ENCODE measurements around the gene PARP9. TPM values are rescaled to one million over a fixed set of nuclear protein-coding genes. Genes with fewer than 3 reads are reported as not detected.
A peak's percentile ranks its signal among the peaks of the same experiment; 100 is the strongest.
"Not testable (repeated sequence)": the region's sequence is repeated elsewhere in the genome, so short reads cannot be mapped to it uniquely, and the experiment has no call there.

Gene PARP9
- total RNA-seq, 1 donor from 2014 or later = 31.5 TPM

DNA sequence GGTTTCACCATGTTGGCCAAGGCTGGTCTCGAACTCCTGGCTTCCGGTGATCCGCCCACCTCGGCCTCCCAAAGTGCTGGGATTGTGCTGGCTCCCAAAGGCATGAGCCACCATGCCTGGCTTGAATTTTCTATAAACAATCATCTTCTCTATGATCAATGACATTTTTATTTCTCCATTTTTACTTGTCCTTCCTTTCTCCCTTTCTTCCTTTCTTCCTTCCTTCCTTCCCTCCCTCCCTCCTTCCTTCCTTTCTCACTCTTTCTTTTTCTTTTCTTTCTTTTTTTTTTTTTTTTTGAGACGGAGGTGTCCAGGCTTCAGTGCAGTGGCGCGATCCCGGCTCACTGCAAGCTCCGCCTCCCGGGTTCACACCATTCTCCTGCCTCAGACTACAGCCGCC is 40.8 kb downstream of the PARP9 start:
- no peak for DNase-seq (ENCODE audit: low spot score)

GRCh38 chr3:122520861-122521260 is 43.2 kb downstream of the PARP9 start:
- no peak for DNase-seq (ENCODE audit: low spot score)

DNA sequence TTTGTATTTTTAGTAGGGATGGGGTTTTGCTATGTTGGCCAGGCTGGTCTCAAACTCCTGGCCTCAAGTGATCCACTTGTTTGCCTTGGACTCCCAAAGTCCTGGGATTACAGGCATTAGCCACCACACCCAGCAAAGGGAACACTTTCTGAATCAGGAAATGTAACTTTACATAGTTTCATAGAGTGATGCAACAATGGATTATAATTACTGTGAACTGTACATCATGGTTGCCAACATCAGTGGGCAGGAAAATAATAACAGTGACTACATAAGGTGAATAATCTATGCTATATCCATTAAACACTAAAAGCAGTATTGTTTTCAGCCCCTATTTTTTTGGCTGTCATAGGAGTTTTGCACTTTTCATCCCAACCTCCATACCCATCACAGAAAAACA is 44.4 kb downstream of the PARP9 start:
- DNase-seq (ENCODE audit: low spot score) = no peak

- no peak for DNase-seq (ENCODE audit: low spot score)
These were observed 47.2 kb downstream of the PARP9 start for GRCh38 chr3:122516846-122517360.

GRCh38 chr3:122515870-122516269 is 48.2 kb downstream of the PARP9 start:
- no peak for DNase-seq (ENCODE audit: low spot score)

DNA sequence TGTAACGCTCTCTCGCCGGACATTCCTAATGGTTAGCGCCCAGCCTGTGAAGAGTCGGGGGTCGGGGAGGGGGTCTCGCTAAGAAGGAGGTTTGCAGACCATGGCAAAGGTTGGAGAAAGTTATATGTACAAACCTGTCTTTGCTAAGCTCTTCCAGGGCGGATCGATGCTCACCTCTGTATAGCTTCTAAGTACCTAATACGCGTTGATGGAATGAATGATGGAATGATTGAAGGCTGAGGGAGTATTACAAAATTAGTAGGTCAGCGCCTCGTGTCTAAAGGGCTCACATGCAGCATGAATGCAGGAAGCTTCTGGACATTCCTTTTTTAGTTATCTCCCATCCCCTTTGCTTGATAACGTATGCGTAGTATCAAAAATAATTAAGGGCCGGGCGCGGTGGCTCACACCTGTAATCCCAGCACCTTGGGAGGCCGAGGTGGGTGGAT is 49.1 kb downstream of the PARP9 start:
- DNase-seq (ENCODE audit: low spot score) = no peak

GRCh38 chr3:122514123-122515019 is 49.7 kb downstream of the PARP9 start, which contains the start of gene KPNA1:
TSS of gene KPNA1 (minus strand) at chr3:122514939. CDS start at chr3:122496565, 18,374 bp downstream.
- peak; percentile 95 for DNase-seq (ENCODE audit: low spot score)

- no peak for DNase-seq (ENCODE audit: low spot score)
These were observed 50.5 kb downstream of the PARP9 start for GRCh38 chr3:122513386-122514122.

DNA sequence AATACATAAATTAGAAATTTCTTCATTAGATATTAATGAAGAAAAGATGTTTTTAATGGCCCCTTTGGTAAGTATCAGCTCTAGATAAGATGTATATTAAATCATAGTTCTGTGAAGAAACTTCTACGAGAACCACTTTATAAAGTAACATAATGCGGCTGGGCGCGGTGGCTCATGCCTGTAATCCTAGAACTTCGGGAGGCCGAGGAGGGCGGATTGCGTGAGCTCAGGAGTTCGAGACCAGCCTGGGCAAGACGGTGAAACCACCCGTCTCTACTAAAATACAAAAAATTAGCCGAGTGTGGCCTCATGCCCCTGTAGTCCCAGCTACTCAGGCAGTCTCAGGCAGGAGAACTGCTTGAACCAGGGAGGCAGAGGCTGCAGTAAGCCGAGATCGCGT is 51.8 kb downstream of the PARP9 start:
- DNase-seq (ENCODE audit: low spot score) = no peak

DNA sequence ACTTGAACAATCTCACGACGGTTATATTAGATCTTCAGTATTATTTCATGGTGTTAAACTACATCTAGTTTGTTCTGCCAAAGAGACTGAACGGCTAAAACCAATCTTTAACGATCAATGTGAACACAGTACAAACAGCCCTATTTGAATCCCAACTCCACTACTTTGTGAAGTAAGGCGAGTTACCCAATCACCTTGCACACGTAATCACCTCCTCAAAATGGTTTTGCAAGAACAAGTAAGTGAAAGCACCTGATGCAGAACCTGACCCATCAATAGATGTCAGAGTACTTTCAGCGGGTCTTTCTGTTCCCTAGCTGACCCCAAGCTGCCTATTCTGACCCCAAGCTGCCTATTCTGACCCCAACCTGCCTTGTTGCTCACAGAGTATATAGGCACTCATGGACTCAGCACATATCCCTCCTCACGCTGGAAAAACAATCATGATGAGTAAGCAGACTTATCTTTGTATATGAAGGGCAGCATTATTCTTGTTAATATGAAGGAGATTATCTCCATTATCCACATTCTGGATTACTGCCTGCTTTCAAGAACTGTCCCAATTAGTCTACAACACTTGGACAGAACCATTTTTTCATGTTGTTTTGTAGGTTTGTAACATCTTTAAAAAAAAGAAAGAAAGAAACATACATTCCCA is 53.1 kb downstream of the PARP9 start:
- no peak for DNase-seq (ENCODE audit: low spot score)

GRCh38 chr3:122508944-122509343 is 55.2 kb downstream of the PARP9 start:
- DNase-seq (ENCODE audit: low spot score) = not testable (repeated sequence)

GRCh38 chr3:122508135-122508914 is 55.8 kb downstream of the PARP9 start:
- no peak for DNase-seq (ENCODE audit: low spot score)

DNA sequence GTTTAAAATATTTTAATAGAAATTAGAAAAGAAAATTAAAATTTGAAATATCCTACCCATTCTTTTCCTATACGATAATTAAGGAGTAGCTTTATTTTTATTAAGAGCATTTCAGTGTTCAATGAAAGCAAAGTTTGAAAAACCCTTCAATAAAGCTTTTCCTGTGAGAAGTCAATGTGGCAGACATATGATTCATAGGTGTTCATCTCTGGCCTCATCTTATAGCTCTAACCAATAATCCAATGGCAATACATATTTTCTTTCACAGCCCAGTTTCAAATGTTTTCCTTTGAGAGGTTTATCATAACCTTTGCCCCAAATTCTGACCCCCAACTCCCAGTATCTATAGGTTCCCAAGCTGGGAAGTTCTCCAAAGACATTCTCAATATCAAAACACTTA is 57.6 kb downstream of the PARP9 start:
- no peak for DNase-seq (ENCODE audit: low spot score)

- no peak for DNase-seq (ENCODE audit: low spot score)
These were observed 58.4 kb downstream of the PARP9 start for GRCh38 chr3:122505676-122506075.

GRCh38 chr3:122502941-122503340 is 61.2 kb downstream of the PARP9 start:
- DNase-seq (ENCODE audit: low spot score) = no peak

DNA sequence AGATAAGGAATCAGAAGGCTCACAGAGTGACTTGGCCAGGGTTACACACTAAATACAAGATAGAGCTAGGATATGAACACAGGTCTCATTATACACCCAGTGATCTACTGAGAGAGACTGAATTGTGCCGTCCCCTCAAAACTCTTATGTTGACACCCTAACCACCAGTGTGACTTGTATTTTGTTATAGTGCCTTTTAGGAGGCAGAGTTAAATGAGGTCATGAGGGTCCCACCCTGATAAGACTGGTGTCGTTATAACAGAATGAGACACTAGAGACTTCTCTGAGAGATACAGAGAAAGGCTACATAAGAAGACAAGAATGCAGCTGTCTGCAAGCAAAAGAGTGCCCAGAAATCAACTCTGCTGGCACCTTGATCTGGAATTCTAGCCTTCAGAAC is 62.0 kb downstream of the PARP9 start:
- no peak for DNase-seq (ENCODE audit: low spot score)

DNA sequence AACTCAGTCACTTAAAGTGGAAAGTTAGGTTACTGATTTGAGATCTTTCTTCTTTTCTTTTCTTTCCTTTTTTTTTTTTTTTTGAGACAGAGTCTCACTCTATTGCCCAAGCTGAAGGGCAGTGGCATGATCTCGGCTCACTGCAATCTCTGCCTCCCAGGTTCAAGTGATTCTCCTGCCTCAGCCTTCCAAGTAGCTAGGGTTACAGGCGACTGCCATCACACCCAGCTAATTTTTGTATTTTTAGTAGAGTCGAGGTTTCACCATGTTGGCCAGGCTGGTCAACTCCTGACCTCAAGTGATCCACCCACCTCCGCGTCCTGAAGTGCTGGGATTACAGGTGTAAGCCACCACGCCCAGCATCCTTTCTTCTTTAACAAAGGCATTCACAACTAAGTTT is 63.1 kb downstream of the PARP9 start:
- DNase-seq (ENCODE audit: low spot score) = not testable (repeated sequence)

GRCh38 chr3:122498152-122498551 is 65.9 kb downstream of the PARP9 start:
- DNase-seq (ENCODE audit: low spot score) = no peak

- no peak for DNase-seq (ENCODE audit: low spot score)
These were observed 66.7 kb downstream of the PARP9 start for GRCh38 chr3:122497425-122497824.

DNA sequence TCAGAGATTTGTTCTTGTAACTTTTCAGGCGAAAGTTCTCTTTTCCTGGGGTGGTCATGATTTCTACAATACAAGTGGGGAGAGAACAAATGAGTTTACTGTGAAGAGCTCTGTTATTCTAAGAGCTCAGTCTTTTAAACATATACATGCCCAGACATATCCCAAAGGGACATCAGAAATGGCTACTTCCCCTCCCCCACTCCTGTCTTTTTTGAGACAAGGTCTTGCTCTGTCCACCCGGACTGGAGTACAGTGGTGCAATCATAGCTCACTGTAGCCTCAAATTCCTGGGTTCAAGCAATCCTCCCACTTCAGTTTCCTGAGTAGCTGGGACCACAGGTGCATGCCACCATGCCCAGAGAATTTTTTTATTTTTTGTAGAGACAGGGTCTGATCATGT is 67.6 kb downstream of the PARP9 start:
- DNase-seq (ENCODE audit: low spot score) = no peak

GRCh38 chr3:122493296-122493695 is 70.8 kb downstream of the PARP9 start:
- DNase-seq (ENCODE audit: low spot score) = no peak

All from umbilical cord (tissue), 2 donors.